CD14-positive monocyte (primary cell): ENCODE measurements around the gene GYG1. TPM values are rescaled to one million over a fixed set of nuclear protein-coding genes. Genes with fewer than 3 reads are reported as not detected.

ENCODE experiments used
- DNase-seq, 3 donors: peaks; one replicate each; pipeline ENCODE4 v3.0.0-alpha.2; 2011 to 2022
- H2AFZ ChIP-seq: 2 replicates; pipeline ENCODE4 v1.6.0; 2012; ENCODE audit warnings: mild to moderate bottlenecking, low read depth, low read length, inconsistent platforms; ENCODE audit not compliant: insufficient read depth, poor library complexity, severe bottlenecking
- H3K27ac ChIP-seq, 2 donors: 1 replicate in 1 of 2; 2 replicates in 1 of 2; pipeline ENCODE4 v1.5.1; 2012 to 2013; ENCODE audit warnings: low read length in 2 of 2, control low read depth in 1 of 2, inconsistent platforms in 1 of 2, low read depth in 1 of 2, mild to moderate bottlenecking in 1 of 2
- H3K27me3 ChIP-seq, 2 donors: one replicate each; pipeline versions ENCODE4 v1.6.0 to v1.6.1; 2011 to 2013; ENCODE audit warnings: low read length in 2 of 2; ENCODE audit not compliant: control insufficient read depth in 2 of 2, insufficient read depth in 2 of 2
- H3K36me3 ChIP-seq, 2 donors: replicated peaks in 1 of 2; 1 replicate in 1 of 2; 2 replicates in 1 of 2; pipeline versions ENCODE4 v1.5.1 to v1.6.1; 2012 to 2013; ENCODE audit warnings: low read length in 2 of 2, control low read depth in 1 of 2, inconsistent platforms in 1 of 2, mild to moderate bottlenecking in 1 of 2; ENCODE audit not compliant: insufficient read depth in 2 of 2, control insufficient read depth in 1 of 2
- H3K4me1 ChIP-seq, 2 donors: 1 replicate in 1 of 2; 2 replicates in 1 of 2; pipeline versions ENCODE4 v1.5.1 to v1.6.1; 2012 to 2013; ENCODE audit warnings: low read length in 2 of 2, control low read depth in 1 of 2, inconsistent platforms in 1 of 2, mild to moderate bottlenecking in 1 of 2, moderate library complexity in 1 of 2; ENCODE audit not compliant: insufficient read depth in 2 of 2, control insufficient read depth in 1 of 2
- H3K4me2 ChIP-seq: replicated peaks from 2 replicates; pipeline ENCODE3; 2012; ENCODE audit warnings: low read length, moderate library complexity, mild to moderate bottlenecking; ENCODE audit not compliant: poor library complexity, severe bottlenecking; ENCODE audit errors: extremely low read depth
- H3K4me3 ChIP-seq, 3 experiments: fragments of 200-600 bp in 1 of 3; sonication (generic) in 1 of 3; replicated peaks in 1 of 3; 1 replicate in 2 of 3; 2 replicates in 1 of 3; pipeline ENCODE4 v1.5.1; 2011 to 2013; ENCODE audit warnings: low read length in 3 of 3, mild to moderate bottlenecking in 3 of 3, control low read depth in 2 of 3, low read depth in 2 of 3, inconsistent platforms in 1 of 3, moderate library complexity in 1 of 3
- H3K79me2 ChIP-seq: 2 replicates; pipeline ENCODE4 v1.6.0; 2012; ENCODE audit warnings: mild to moderate bottlenecking, control low read depth, inconsistent platforms, low read length, moderate library complexity; ENCODE audit not compliant: insufficient read depth
- H3K9ac ChIP-seq: 2 replicates; pipeline ENCODE4 v1.6.0; 2017; ENCODE audit warnings: low read length, mild to moderate bottlenecking; ENCODE audit not compliant: insufficient read depth, poor library complexity, severe bottlenecking
- H3K9me3 ChIP-seq, 2 donors: replicated peaks in 1 of 2; 1 replicate in 1 of 2; 2 replicates in 1 of 2; pipeline versions ENCODE4 v1.5.1 to v1.6.1; 2012 to 2013; ENCODE audit warnings: low read length in 2 of 2, control low read depth in 1 of 2; ENCODE audit not compliant: control insufficient read depth in 1 of 2, insufficient read depth in 1 of 2
- H4K20me1 ChIP-seq: 2 replicates; pipeline ENCODE4 v1.6.0; 2012; ENCODE audit warnings: mild to moderate bottlenecking, low read length, control low read depth, moderate library complexity; ENCODE audit not compliant: insufficient read depth
- H3K27ac Mint-ChIP-seq, 7 donors: one replicate each; pipeline ENCODE4 v1.8.0; 2020; ENCODE audit warnings: mild to moderate bottlenecking in 7 of 7, mixed read lengths in 7 of 7, moderate library complexity in 6 of 7, inconsistent platforms in 2 of 7
- H3K27me3 Mint-ChIP-seq, 3 donors: one replicate each; pipeline ENCODE4 v1.8.0; 2021 to 2022; ENCODE audit warnings: low read depth in 3 of 3, mild to moderate bottlenecking in 3 of 3, mixed read lengths in 3 of 3, moderate library complexity in 3 of 3, inconsistent platforms in 1 of 3
- H3K36me3 Mint-ChIP-seq, 2 donors: one replicate each; pipeline ENCODE4 v1.8.0; 2020; ENCODE audit warnings: mixed read lengths in 2 of 2, inconsistent platforms in 1 of 2, mild to moderate bottlenecking in 1 of 2
- H3K4me1 Mint-ChIP-seq: one replicate; pipeline ENCODE4 v1.8.0; 2020; ENCODE audit warnings: mild to moderate bottlenecking, mixed read lengths
- H3K4me3 Mint-ChIP-seq, 2 donors: one replicate each; pipeline ENCODE4 v1.8.0; 2020; ENCODE audit warnings: mild to moderate bottlenecking in 2 of 2, mixed read lengths in 2 of 2, moderate library complexity in 1 of 2
- H3K9me3 Mint-ChIP-seq, 7 donors: one replicate each; pipeline ENCODE4 v1.8.0; 2020 to 2022; ENCODE audit warnings: mixed read lengths in 7 of 7, mild to moderate bottlenecking in 6 of 7, moderate library complexity in 6 of 7, inconsistent platforms in 2 of 7
- WGBS: methylation state at CpG from one replicate; pipeline ENCODE4 v1.1.5; 2013; ENCODE audit warnings: missing lambda C conversion rate; ENCODE audit not compliant: insufficient coverage; 5-methylcytosine and 5-hydroxymethylcytosine counted together
- intact Hi-C, 2 donors: fragments of 100-400 bp; cut with micrococcal nuclease; formaldehyde crosslinking; loops; one replicate each; pipeline versions ENCODE4 v1.15.0 to v1.15.1; 2023
- polyA plus RNA-seq, 3 donors: library from polyadenylated mRNA; depleted of rRNA in 1 of 3; unstranded in 2 of 3; stranded (reverse) in 1 of 3; fragments of 300-500 nt in 2 of 3; fragments of >200 nt in 1 of 3; fragmentation: Illumina TruSeq in 2 of 3; gene quantifications; 1 replicate in 2 of 3; 2 replicates in 1 of 3; pipeline ENCODE4 v1.2.3, GENCODE V29; 2012 to 2021
- TF ChIP-seq, protein P1 (sequence below): fragments of 200-600 bp; IDR thresholded peaks from one replicate; pipeline ENCODE4 v1.8.0; 2022; ENCODE audit warnings: antibody characterized with exemption, mild to moderate bottlenecking

Gene GYG1
- polyA plus RNA-seq, 3 donors = 50.6 to 122 (median 121) TPM

DNA sequence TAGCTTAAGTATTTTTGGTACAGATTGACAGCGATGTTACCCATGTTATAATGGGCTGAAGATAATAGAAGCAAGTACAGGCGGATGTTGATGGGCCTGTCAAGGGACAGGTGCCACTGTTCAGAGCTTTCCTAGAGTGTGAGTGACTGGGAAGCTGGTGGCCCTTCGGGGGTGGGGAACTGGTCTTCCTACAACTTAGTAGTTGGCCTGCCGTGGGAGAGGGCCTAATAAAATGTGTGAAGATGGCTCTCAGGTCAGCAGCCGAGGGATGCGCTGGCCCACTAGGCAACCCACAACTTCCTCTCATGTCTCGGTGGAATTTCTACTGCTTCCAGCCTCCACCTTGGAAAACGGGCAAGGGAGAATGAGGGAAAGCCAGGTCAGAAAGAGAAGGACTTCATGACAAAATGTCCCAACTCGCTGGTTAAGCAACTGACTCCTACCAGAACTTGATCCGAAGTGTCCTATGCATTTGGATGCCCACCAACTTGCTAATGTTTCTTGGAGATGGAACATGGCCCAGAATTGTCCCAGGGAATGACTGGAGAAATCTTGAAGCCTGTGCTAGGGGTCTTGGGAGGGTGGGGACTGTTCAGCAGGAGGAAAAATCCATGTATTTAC is 1.4 kb downstream of the GYG1 start:
- H3K9ac ChIP-seq = no peak overlapping the region
- H3K4me2 ChIP-seq = peak overlapping the region; percentile 82
- H3K27me3 ChIP-seq = no peaks in the 10 kb centered on the region
- no peak for DNase-seq
- H3K36me3 Mint-ChIP-seq = peaks cover 42 to 43% of the 10 kb centered on the region in 2 donors
- TF ChIP-seq, protein P1, sequence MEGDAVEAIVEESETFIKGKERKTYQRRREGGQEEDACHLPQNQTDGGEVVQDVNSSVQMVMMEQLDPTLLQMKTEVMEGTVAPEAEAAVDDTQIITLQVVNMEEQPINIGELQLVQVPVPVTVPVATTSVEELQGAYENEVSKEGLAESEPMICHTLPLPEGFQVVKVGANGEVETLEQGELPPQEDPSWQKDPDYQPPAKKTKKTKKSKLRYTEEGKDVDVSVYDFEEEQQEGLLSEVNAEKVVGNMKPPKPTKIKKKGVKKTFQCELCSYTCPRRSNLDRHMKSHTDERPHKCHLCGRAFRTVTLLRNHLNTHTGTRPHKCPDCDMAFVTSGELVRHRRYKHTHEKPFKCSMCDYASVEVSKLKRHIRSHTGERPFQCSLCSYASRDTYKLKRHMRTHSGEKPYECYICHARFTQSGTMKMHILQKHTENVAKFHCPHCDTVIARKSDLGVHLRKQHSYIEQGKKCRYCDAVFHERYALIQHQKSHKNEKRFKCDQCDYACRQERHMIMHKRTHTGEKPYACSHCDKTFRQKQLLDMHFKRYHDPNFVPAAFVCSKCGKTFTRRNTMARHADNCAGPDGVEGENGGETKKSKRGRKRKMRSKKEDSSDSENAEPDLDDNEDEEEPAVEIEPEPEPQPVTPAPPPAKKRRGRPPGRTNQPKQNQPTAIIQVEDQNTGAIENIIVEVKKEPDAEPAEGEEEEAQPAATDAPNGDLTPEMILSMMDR = no peak
- intact Hi-C loops = loop anchor here in 1 of 2 donors (10.0 kb wide), 1 partner anchor 132 kb away; the partner anchor contains the start of gene HPS3
- H2AFZ ChIP-seq = peak overlapping the region; percentile 86
- H3K4me1 Mint-ChIP-seq = peaks cover 42% of the 10 kb centered on the region
- H3K9me3 ChIP-seq = no peaks in the 10 kb centered on the region
- H3K4me3 ChIP-seq = peak overlapping the region; percentile 42 to 86 (median 85)
- no peaks in the 10 kb centered on the region for H3K9me3 Mint-ChIP-seq
- 100% methylated on average over 5 of the region's 10 CpGs for WGBS
- H3K27ac ChIP-seq = peak overlapping the region in 1 of 2 donors; percentile 92
- peaks cover 33% of the 10 kb centered on the region for H4K20me1 ChIP-seq
- peaks cover 37 to 42% of the 10 kb centered on the region in 2 donors for H3K36me3 ChIP-seq
- H3K79me2 ChIP-seq = peaks cover 40% of the 10 kb centered on the region
- peak overlapping the region; percentile 80 to 86 for H3K4me3 Mint-ChIP-seq
- H3K27me3 Mint-ChIP-seq = no peaks in the 10 kb centered on the region
- H3K27ac Mint-ChIP-seq = peak overlapping the region in 4 of 7 donors; percentile 13 to 84 (median 67)
- H3K4me1 ChIP-seq = peaks cover 36 to 43% of the 10 kb centered on the region in 2 donors

DNA sequence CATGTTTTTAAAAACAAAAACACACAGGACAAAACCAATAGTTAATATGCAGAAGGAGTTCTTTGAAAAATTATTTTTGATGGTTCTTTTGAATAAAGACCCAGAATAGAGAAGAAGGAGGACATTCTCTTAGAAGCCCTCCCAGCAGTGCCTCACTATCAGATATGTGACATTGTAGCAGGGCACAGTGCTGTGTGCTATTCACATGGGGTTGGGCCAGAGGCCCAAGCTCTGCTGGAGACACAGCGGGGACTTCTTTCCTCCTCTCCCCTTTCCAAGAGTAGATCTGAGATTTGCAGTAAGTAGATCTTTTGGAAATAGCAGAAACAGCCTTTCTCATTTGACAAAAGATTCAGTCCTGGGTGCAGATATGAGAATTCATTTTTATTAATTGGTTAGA is 6.3 kb downstream of the GYG1 start:
- no peak overlapping the region for H3K4me3 Mint-ChIP-seq
- no peaks in the 10 kb centered on the region for H3K27me3 Mint-ChIP-seq
- intact Hi-C loops = loop anchor here in 1 of 2 donors (10.0 kb wide), 1 partner anchor 127 kb away; the partner anchor contains the start of gene HPS3
- H3K4me1 ChIP-seq = peaks cover 32 to 38% of the 10 kb centered on the region in 2 donors
- peaks cover 44 to 67% of the 10 kb centered on the region in 2 donors for H3K36me3 ChIP-seq
- no peaks in the 10 kb centered on the region for H3K27me3 ChIP-seq
- peak overlapping the region; percentile 24 to 48 for H3K27ac ChIP-seq
- no peak overlapping the region for H3K4me2 ChIP-seq
- H3K36me3 Mint-ChIP-seq = peaks cover 64 to 66% of the 10 kb centered on the region in 2 donors
- DNase-seq = no peak
- no CpG with 5 or more reads among the region's 1 CpG for WGBS
- no peak overlapping the region for H3K4me3 ChIP-seq
- peaks cover 45% of the 10 kb centered on the region for H3K79me2 ChIP-seq
- no peak overlapping the region for H2AFZ ChIP-seq
- H3K9ac ChIP-seq = no peak overlapping the region
- H3K9me3 Mint-ChIP-seq = no peaks in the 10 kb centered on the region
- H3K9me3 ChIP-seq = no peaks in the 10 kb centered on the region
- peaks cover 46% of the 10 kb centered on the region for H3K4me1 Mint-ChIP-seq
- TF ChIP-seq, protein P1 = no peak
- peak overlapping the region in 2 of 7 donors; percentile 7 to 80 for H3K27ac Mint-ChIP-seq
- peaks cover 55% of the 10 kb centered on the region for H4K20me1 ChIP-seq
